Ovary (tissue), 3 donors: ENCODE results near the gene MAN1B1.

ENCODE experiments used
- POLR2A ChIP-seq: fragments of 450-650 bp; IDR thresholded peaks from one replicate; pipeline ENCODE4 v1.6.1; 2017; ENCODE audit warnings: antibody characterized with exemption, mild to moderate bottlenecking, moderate library complexity
- TF ChIP-seq, protein P1 (sequence below), 3 donors: fragments of 450-650 bp in 2 of 3; fragments of 200-600 bp in 1 of 3; IDR thresholded peaks; one replicate each; pipeline versions ENCODE4 v1.5.1 to v1.8.0; 2016 to 2022; ENCODE audit warnings: antibody characterized with exemption in 3 of 3, mild to moderate bottlenecking in 1 of 3
- donor health status: DM: no; HTN: no; CAD: no.

DNA sequence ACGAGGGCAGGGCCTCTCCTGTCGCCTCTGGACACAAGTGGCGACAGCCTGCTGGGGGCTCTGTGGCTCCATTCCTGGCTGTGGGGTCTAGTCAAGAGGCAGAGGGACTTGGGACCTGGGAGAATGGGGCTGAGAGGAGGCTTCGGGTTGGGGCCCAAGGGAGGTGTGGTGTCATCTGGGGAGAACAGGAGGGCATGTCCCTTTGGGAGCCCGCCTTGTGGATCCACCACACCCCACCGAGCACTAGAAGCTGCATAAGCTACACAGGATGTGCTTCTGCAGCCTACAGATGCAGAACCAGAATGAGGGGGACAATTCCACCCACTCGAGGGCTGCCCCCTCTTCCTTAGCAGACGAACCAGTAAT, 3.9 kb upstream of the MAN1B1 start:
- TF ChIP-seq, protein P1, sequence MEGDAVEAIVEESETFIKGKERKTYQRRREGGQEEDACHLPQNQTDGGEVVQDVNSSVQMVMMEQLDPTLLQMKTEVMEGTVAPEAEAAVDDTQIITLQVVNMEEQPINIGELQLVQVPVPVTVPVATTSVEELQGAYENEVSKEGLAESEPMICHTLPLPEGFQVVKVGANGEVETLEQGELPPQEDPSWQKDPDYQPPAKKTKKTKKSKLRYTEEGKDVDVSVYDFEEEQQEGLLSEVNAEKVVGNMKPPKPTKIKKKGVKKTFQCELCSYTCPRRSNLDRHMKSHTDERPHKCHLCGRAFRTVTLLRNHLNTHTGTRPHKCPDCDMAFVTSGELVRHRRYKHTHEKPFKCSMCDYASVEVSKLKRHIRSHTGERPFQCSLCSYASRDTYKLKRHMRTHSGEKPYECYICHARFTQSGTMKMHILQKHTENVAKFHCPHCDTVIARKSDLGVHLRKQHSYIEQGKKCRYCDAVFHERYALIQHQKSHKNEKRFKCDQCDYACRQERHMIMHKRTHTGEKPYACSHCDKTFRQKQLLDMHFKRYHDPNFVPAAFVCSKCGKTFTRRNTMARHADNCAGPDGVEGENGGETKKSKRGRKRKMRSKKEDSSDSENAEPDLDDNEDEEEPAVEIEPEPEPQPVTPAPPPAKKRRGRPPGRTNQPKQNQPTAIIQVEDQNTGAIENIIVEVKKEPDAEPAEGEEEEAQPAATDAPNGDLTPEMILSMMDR (IDR thresholded peaks at IDR 0.05), result no peak
- TF ChIP-seq POLR2A, result no peak
